ENCODE measurements around the gene LTB. TPM values are rescaled to one million over a fixed set of nuclear protein-coding genes. Genes with fewer than 3 reads are reported as not detected.

Gene LTB, protein sequence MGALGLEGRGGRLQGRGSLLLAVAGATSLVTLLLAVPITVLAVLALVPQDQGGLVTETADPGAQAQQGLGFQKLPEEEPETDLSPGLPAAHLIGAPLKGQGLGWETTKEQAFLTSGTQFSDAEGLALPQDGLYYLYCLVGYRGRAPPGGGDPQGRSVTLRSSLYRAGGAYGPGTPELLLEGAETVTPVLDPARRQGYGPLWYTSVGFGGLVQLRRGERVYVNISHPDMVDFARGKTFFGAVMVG
- total RNA-seq = 4.9 TPM

DNA sequence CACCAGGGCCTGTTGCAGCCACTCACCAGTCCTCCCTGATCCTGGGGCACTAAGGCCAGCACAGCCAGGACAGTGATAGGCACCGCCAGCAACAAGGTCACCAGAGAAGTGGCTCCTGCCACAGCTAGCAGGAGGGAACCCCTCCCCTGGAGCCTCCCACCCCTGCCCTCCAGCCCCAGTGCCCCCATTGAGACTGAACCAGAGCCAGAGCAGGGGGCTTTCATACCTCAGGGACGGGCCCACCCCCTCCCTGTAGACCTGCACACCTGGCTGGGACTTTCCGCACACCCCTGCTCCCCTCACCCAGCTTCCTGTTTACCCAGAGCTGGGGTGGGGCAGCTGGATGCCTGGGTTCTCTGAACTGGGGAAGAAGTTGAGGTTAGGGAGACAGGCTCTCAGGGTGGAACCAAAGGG lies at the start of gene LTB:
LTB (minus strand) TSS at position 195 of the 414 bp plus-strand sequence; CDS start at position 188, 7 bp downstream.
- no peak for DNase-seq (ENCODE audit: low spot score)

- no peak for DNase-seq (ENCODE audit: low spot score)
Measured at GRCh38 chr6:31631681-31632278, 49.6 kb upstream of the LTB start.

DNA sequence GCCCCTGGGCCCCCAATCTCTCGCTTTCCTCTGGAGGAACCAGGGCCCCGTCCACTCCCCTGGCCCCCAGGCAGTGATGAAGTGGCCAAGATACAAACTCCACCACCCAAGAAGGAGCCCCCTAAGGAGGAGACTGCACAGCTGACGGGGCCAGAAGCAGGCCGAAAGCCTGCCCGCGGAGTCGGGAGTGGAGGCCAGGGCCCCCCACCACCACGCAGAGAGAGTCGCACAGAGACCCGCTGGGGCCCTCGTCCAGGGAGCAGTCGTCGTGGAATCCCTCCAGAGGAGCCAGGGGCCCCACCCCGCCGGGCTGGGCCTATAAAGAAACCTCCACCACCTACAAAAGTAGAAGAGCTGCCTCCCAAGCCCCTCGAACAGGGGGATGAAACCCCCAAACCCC lies 49.0 kb upstream of the LTB start:
- no peak for DNase-seq (ENCODE audit: low spot score)

DNA sequence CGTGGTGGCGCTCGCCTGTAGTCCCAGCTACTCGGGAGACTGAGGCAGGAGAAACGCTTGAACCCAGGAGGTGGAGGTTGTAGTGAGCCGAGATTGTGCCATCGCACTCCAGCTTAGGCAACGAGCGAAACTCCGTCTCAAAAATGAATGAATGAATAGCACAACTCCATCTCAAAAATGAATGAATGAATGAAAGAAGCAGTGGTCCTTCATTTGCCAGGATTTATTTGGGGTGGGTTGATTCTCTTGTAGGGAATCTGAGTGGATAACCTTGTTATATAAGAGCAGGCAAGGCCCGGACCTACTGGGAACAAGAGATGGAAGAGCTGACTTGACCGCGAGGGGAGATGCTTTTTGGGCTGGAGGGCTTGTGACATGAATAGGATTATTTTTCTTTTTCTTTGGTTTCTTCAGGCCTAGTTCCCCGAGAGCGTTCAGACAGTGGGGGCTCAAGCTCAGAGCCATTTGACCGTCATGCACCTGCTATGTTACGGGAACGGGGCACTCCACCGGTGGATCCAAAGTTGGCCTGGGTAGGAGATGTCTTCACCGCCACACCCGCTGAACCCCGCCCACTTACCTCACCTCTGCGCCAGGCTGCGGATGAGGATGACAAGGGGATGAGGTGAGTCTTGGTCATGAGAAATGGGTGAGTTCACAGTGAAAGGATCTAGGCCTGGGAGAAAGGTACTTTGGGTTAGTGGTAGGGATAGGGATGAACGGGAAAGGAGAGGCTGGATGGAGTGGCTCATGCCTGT lies 48.1 kb upstream of the LTB start:
- no peak for DNase-seq (ENCODE audit: low spot score)

DNA sequence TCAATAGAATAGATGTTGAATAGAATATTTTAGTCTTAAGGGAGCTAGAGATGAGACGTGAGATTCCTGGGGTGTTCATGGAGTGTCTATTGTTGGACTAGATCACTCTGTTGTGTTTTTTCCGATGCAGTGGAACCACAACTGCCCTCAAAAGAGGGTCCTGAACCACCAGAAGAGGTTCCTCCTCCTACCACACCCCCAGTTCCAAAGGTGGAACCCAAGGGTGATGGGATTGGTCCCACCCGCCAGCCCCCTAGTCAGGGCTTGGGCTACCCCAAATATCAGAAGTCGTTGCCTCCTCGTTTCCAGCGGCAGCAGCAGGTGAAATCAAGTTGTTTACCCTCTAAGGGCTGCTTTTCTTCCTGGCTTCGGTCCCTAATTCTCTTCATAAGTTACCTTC lies 46.8 kb upstream of the LTB start:
- no peak for DNase-seq (ENCODE audit: low spot score)

DNA sequence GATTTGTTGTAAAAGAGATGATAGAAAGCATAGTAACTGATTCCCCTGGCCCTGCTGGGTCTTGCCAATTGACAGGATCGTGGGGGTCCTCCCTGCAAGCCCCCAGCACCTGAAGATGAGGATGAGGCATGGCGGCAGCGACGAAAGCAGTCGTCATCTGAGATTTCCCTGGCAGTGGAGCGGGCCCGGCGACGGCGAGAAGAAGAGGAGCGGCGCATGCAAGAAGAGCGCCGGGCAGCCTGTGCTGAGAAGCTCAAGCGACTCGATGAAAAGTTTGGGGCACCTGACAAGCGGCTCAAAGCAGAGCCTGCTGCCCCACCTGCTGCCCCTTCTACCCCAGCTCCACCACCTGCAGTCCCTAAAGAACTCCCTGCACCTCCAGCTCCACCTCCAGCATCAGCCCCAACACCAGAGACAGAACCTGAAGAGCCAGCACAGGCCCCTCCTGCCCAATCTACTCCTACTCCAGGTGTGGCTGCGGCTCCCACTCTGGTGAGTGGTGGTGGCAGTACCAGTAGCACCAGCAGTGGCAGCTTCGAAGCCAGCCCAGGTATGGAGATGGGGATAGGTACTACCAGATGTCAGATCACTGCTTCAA lies 45.6 kb upstream of the LTB start:
- DNase-seq (ENCODE audit: low spot score) = no peak

DNA sequence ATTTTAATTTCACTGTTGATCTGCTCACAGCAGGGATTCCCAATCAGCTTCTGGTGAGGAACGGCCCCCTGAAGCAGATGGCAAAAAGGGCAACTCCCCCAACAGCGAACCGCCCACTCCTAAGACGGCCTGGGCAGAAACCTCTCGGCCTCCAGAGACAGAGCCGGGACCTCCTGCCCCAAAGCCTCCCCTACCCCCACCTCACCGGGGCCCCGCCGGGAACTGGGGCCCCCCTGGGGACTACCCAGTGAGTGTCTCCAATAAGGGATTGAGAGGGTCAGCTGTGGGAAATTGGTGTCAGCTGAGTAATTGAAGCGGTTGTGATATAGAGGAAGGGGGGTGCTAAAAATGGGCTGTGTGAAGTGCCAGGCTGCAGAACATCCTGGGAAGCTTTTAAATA lies 44.7 kb upstream of the LTB start:
- no peak for DNase-seq (ENCODE audit: low spot score)

GRCh38 chr6:31624070-31624469 lies 41.8 kb upstream of the LTB start:
- no peak for DNase-seq (ENCODE audit: low spot score)

- DNase-seq (ENCODE audit: low spot score) = no peak
Measured at GRCh38 chr6:31622684-31623091, 40.5 kb upstream of the LTB start.

GRCh38 chr6:31621991-31622390 lies 39.8 kb upstream of the LTB start:
- DNase-seq (ENCODE audit: low spot score) = no peak

- no peak for DNase-seq (ENCODE audit: low spot score)
Measured at GRCh38 chr6:31621320-31621939, 39.2 kb upstream of the LTB start.

DNA sequence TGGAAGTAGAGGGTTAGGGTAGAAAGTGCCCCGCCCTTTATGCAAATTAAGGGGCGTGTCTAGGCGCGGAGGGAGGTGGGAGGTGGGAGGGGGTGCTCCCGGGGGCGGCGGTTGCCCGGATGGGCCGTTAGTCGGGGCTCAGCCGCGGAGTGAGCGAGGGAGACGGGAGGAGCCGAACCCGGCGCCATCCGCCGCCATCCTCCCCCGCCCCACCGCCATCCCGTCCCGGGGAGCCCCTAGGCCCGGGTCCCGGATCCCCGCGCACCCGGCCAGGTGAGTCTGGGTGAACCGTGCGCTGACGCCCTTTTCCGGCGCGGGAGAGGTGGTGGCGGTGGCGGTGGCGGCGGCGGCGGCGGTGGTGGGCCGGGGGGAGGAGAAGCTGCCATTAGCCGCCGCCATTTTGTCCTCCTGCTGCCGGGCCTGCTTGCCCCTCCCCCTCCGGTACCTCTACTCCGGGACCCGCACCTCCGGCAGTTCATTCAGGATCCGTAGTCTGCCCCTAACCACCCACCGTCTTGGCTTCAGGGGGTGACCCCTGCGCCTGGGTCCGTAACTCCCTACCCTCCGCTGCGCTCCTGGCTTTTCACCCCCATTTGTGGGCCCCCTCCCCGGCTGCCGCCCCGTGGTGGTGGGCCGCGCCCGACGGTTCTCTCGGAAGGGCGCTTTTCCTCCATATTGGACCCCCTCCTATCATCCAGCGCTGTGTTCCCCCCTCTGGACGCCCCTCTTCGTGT lies 38.5 kb upstream of the LTB start, which contains the start of gene PRRC2A:
PRRC2A (plus strand) TSS at position 130 of the 734 bp plus-strand sequence. CDS start 2,075 bp downstream, outside the sequence.
- DNase-seq (ENCODE audit: low spot score) = no peak

DNA sequence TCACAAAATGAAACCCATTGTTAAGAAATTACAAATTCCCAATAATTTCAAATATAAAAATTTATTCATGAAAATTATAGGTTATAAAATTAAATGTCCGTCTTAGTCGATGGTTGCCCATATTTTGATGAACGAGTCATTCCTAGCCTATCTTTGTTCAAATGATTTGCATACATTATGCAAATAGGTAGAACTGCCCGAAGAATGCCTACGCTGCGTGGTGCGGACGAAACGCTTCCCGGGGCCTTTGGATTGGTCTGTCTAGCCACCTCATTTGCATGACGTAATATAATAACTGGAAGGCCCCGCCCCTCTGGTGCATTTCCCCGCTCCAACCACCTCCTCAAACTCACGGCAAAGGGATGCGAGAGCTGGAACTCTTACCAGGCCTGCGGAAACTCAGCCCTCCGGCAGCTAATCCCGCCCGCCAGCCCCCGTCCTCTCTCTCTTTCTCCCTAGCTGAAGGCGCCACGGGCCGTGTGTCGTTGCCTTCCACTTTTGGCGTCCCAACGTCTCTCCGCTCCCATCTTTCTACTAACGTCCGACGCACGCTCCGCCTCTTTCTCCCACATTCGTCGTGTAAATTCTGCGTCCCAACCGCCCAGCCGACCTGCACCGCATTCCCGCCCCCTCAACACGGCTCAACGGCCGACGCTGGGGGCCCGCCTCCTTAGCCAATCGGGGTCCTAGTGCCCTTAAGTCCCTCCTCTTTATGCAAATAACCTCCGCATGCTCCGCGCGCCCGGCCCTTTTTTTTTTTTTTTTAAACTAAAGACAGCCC lies 37.8 kb upstream of the LTB start:
- DNase-seq (ENCODE audit: low spot score) = peak; percentile 98

GRCh38 chr6:31617010-31617409 lies 34.8 kb upstream of the LTB start:
- no peak for DNase-seq (ENCODE audit: low spot score)

DNA sequence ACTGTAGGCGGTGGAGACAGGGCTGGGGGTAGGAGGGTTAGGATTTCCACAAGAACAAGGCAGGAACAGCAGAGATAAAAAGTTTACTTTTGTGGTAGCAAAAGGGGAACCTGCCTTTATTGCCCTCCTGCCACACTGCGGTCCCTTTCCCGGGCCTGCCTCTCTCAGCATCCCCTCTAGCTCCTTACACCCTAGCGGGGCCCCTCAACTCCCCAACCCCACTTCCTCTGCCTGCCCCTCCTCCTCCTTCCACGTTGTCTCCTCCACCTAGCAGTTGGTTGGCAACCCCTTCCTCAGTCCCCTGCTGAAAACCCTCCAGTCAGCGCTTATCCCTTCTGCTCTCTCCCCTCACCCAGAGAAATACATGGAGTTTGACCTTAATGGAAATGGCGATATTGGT lies 33.5 kb upstream of the LTB start:
- no peak for DNase-seq (ENCODE audit: low spot score)

GRCh38 chr6:31614684-31615578 lies 32.7 kb upstream of the LTB start, which contains the start of gene AIF1:
Gene AIF1 (plus strand): TSS chr6:31615234. CDS start chr6:31615330, 96 bp downstream.
- no peak for DNase-seq (ENCODE audit: low spot score)

DNA sequence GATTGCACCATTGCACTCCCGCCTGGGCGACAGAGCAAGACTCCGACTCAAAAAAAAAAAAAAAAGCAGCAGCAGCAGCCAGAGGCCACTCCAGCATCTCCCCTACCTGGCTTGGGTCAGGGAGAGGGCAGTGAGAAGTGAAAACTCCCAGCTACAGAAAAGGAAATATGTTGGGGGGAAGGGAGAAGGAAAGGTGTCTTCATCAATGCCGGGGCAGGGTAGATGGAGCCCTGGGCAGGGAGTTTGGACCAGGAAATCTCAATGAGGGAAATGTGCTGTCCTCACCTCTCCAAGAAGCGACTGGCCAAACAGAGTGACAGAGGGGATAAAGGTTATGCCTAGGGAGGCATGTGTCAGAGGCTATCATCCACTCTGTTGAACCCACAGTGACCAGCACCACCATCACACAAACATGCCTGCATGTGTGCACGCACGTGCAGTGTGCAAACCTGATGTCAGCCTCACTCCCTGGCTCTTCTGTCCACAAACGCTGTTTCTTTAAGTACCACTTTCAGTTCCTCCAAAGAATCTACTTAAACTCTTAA lies 31.9 kb upstream of the LTB start:
- no peak for DNase-seq (ENCODE audit: low spot score)

DNA sequence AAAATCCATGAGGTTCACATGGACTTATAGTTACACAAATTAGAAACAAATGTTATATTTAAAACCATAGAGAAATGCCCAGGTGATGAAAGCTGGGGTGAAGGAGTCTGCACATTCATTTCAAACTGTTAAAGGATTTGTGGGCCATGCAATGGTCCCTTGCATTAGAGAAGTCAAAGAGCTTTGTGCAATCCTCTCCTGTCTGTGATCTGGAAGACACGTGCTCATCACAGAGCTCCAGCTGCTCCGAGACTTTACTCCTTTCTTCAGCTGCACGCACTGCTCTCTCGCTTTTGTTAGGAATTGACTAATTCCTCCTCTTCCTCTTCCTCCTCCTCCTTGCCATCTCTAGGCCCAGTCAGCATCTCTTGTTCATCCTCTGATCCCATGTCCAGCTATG lies 28.7 kb upstream of the LTB start:
- no peak for DNase-seq (ENCODE audit: low spot score)

All from mucosa of gallbladder (tissue), 1 donor.